K562 (cell line): ENCODE results near the gene SLC1A5. TPM values are rescaled to one million over a fixed set of nuclear protein-coding genes. Genes with fewer than 3 reads are reported as not detected.

ENCODE experiments used
- ARNT ChIP-seq, 2 experiments: fragments of 450-650 bp; IDR thresholded peaks; 2 replicates each; pipeline ENCODE4 v1.6.1; 2016; ENCODE audit warnings: mild to moderate bottlenecking in 1 of 2
- ETV6 ChIP-seq, 3 experiments: fragments of 150-350 bp in 1 of 3; sonication (generic) in 1 of 3; formaldehyde crosslinking in 1 of 3; IDR thresholded peaks; 2 replicates each; pipeline versions ENCODE4 v1.6.1 to v1.8.0; 2014 to 2022; ENCODE audit warnings: borderline replicate concordance in 2 of 3, low read depth in 2 of 3, antibody characterized with exemption in 1 of 3, low read length in 1 of 3, mild to moderate bottlenecking in 1 of 3, missing genetic modification reagents in 1 of 3
- NFATC3 ChIP-seq: fragments of 450-650 bp; IDR thresholded peaks from 2 replicates; pipeline ENCODE4 v1.6.1; 2017; ENCODE audit warnings: mild to moderate bottlenecking
- NKRF ChIP-seq: fragments of 450-650 bp; IDR thresholded peaks from 2 replicates; pipeline ENCODE4 v1.6.1; 2016; ENCODE audit warnings: borderline replicate concordance
- PTBP1 ChIP-seq: fragments of 200-400 bp; formaldehyde crosslinking; IDR thresholded peaks from 2 replicates; pipeline ENCODE4 v1.6.1; 2017; ENCODE audit warnings: low read depth, low read length
- SIN3A ChIP-seq, 2 experiments: fragments of 150-350 bp in 1 of 2; IDR thresholded peaks; 2 replicates each; pipeline ENCODE4 v1.6.1; 2011 to 2016; ENCODE audit warnings: borderline replicate concordance in 2 of 2, low read depth in 2 of 2, low read length in 2 of 2, mild to moderate bottlenecking in 2 of 2, moderate library complexity in 2 of 2; ENCODE audit not compliant: control insufficient read depth in 1 of 2
- TAF9B ChIP-seq: fragments of 450-650 bp; IDR thresholded peaks from 2 replicates; pipeline ENCODE4 v1.6.1; 2018; ENCODE audit warnings: mild to moderate bottlenecking; ENCODE audit not compliant: partially characterized antibody
- THRB ChIP-seq: fragments of 450-650 bp; formaldehyde crosslinking; conservative IDR thresholded peaks from 2 replicates; pipeline ENCODE4 v1.4.0; 2022; ENCODE audit warnings: mild to moderate bottlenecking, missing genetic modification characterization
- XRCC5 ChIP-seq: fragments of 200-400 bp; formaldehyde crosslinking; IDR thresholded peaks from 2 replicates; pipeline ENCODE4 v1.6.1; 2017; ENCODE audit warnings: low read depth, mild to moderate bottlenecking, low read length
- ZNF696 ChIP-seq: fragments of 250-450 bp; sonication (Bioruptor Pico); conservative IDR thresholded peaks from 2 replicates; pipeline ENCODE4 v1.4.0; 2020; ENCODE audit warnings: mild to moderate bottlenecking, moderate library complexity
- polyA plus RNA-seq, 8 experiments: library from polyadenylated mRNA; depleted of rRNA in 4 of 8; stranded (reverse) in 5 of 8; unstranded in 3 of 8; fragments of >200 nt; fragmentation: Nextera tagmentation in 2 of 8; fragmentation: Illumina TruSeq in 1 of 8; extraction: Ambion mirVana in 2 of 8; extraction: Trizol in 1 of 8; gene quantifications; 2 replicates each; pipeline versions ENCODE4 v1.2.1 to v1.2.3, GENCODE V29; 2011 to 2014; ENCODE audit warnings: inconsistent platforms in 1 of 8, missing spikeins in 1 of 8
- total RNA-seq, 7 experiments: library from RNA; depleted of rRNA in 6 of 7; stranded (reverse); fragments of >200 nt in 6 of 7; fragmentation: Illumina TruSeq in 2 of 7; extraction: Trizol in 2 of 7; gene quantifications; 2 replicates each; pipeline versions ENCODE4 v1.2.1 to v1.2.3, GENCODE V29; 2011 to 2021; ENCODE audit warnings: low replicate concordance in 1 of 7
- TF ChIP-seq, protein P1 (sequence below): fragments of 450-650 bp; IDR thresholded peaks from 2 replicates; pipeline ENCODE4 v1.6.1; 2016; ENCODE audit warnings: low read depth
- TF ChIP-seq, protein P2 (sequence below): fragments of 450-650 bp; IDR thresholded peaks from 2 replicates; pipeline ENCODE4 v1.6.1; 2016; ENCODE audit warnings: antibody characterized with exemption

SLC1A5 gene
- total and polyA plus RNA-seq, 9 of the 15 experiments (the other 6 are each of a cell fraction or from before 2014, with no cell fraction given): 31.2 to 417 (median 134) TPM

- TF ChIP-seq, protein P1, sequence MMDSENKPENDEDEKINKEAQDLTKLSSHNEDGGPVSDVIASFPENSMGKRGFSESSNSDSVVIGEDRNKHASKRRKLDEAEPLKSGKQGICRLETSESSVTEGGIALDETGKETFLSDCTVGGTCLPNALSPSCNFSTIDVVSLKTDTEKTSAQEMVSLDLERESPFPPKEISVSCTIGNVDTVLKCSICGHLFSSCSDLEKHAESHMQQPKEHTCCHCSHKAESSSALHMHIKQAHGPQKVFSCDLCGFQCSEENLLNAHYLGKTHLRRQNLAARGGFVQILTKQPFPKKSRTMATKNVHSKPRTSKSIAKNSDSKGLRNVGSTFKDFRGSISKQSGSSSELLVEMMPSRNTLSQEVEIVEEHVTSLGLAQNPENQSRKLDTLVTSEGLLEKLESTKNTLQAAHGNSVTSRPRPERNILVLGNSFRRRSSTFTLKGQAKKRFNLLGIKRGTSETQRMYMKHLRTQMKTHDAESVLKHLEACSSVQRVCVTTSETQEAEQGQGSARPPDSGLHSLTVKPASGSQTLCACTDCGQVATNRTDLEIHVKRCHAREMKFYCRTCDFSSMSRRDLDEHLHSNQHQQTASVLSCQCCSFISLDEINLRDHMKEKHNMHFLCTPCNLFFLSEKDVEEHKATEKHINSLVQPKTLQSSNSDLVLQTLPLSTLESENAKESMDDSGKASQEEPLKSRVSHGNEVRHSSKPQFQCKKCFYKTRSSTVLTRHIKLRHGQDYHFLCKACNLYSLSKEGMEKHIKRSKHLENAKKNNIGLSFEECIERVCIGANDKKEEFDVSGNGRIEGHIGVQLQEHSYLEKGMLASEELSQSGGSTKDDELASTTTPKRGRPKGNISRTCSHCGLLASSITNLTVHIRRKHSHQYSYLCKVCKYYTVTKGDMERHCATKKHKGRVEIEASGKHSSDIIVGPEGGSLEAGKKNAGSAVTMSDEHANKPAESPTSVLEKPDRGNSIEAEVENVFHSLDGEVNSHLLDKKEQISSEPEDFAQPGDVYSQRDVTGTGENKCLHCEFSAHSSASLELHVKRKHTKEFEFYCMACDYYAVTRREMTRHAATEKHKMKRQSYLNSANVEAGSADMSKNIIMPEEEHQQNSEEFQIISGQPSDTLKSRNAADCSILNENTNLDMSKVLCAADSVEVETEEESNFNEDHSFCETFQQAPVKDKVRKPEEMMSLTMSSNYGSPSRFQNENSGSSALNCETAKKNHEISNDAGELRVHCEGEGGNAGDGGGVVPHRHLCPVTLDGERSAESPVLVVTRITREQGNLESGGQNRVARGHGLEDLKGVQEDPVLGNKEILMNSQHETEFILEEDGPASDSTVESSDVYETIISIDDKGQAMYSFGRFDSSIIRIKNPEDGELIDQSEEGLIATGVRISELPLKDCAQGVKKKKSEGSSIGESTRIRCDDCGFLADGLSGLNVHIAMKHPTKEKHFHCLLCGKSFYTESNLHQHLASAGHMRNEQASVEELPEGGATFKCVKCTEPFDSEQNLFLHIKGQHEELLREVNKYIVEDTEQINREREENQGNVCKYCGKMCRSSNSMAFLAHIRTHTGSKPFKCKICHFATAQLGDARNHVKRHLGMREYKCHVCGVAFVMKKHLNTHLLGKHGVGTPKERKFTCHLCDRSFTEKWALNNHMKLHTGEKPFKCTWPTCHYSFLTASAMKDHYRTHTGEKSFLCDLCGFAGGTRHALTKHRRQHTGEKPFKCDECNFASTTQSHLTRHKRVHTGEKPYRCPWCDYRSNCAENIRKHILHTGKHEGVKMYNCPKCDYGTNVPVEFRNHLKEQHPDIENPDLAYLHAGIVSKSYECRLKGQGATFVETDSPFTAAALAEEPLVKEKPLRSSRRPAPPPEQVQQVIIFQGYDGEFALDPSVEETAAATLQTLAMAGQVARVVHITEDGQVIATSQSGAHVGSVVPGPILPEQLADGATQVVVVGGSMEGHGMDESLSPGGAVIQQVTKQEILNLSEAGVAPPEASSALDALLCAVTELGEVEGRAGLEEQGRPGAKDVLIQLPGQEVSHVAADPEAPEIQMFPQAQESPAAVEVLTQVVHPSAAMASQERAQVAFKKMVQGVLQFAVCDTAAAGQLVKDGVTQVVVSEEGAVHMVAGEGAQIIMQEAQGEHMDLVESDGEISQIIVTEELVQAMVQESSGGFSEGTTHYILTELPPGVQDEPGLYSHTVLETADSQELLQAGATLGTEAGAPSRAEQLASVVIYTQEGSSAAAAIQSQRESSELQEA: no peak
- peak; percentile 83 for TF ChIP-seq XRCC5
- peak; percentile 90 to 95; a peak in 3 of 4 replicates for TF ChIP-seq SIN3A (IDR thresholded peaks at IDR 0.05; ENCODE audit: borderline replicate concordance in 2 of 2, control insufficient read depth in 1 of 2, low read depth in 2 of 2, low read length in 2 of 2)
- peak; percentile 98 for TF ChIP-seq TAF9B
- TF ChIP-seq THRB: 0 out of 2 replicates have a peak, but pooled peaks have one; percentile 28
- TF ChIP-seq, protein P2, sequence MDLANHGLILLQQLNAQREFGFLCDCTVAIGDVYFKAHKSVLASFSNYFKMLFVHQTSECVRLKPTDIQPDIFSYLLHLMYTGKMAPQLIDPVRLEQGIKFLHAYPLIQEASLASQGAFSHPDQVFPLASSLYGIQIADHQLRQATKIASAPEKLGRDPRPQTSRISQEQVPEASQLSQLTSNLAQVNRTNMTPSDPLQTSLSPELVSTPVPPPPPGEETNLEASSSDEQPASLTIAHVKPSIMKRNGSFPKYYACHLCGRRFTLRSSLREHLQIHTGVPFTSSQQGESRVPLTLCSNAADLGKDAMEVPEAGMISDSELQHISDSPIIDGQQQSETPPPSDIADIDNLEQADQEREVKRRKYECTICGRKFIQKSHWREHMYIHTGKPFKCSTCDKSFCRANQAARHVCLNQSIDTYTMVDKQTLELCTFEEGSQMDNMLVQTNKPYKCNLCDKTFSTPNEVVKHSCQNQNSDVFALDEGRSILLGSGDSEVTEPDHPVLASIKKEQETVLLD: 0 out of 2 replicates have a peak, but pooled peaks have one; percentile 44
- TF ChIP-seq ZNF696 (CRISPR knock-in tag): no peak
- no peak for TF ChIP-seq NFATC3
- TF ChIP-seq ARNT (IDR thresholded peaks at IDR 0.05): no peak
- TF ChIP-seq ETV6 (IDR thresholded peaks at IDR 0.05; ENCODE audit: borderline replicate concordance in 1 of 2, low read depth in 2 of 2, low read length in 1 of 2): peak in 1 of 2 experiments; percentile 77; a peak in 1 of 4 replicates
- TF ChIP-seq ETV6 (CRISPR knock-in tag; IDR thresholded peaks at IDR 0.05; ENCODE audit: borderline replicate concordance): no peak
- no peak for TF ChIP-seq PTBP1
- TF ChIP-seq NKRF: peak; percentile 95
Measured at GRCh38 chr19:46788262-46788967, at the start of gene SLC1A5 (continued).
